ENCODE results near the gene IGFALS.

IGFALS gene

DNA sequence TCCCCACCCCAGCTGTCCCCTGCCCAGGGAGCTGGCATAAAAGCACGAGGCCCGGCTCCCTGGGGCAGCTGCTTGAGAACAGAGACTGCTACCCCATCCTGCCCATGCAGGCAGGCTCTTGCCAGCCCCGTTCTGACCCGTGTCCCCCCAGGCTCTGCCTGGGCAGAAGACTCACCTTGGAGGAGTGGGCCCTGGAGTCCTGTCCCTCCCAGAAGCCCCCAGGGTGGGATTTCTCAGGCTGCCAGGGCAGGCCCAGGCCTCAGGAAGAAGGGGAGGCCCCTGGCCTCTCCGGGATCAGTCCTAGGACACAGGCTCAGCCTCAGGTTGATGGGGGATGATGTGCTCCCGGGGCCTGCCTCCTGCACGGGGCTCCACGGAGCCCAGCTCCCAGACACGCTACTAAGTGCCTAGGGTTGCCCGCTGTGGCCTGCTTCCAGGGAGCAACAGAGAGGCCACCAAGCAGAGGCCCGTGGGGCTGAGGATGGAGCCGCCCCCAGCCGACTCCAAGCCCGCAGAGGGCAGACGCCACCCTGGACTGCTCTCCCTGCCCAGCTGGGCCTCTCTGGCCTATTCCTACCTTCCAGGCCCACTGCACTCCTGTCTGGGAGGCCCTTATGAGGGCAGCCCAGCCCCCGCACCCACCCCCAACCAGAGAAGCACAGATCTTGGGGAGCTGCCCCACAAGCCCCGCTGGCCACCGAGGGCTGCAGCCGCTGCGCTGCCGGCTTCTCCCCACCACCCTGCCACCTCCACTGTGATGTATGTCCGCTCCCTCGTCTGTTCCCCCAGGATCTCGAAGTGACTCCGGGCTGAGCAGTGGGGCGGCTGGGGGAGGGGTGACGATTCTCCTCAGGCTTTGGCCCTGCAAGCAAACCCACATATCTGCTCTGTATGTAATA is 23.9 kb downstream of the IGFALS start:
- Histone ChIP-seq H3K4me3 (ENCODE audit: low read length) (peak overlapping the region; percentile 92), H3K27me3 (ENCODE audit: control insufficient read depth, insufficient read depth, low read length) (no peaks in the 10 kb centered on the region), H3K9ac (ENCODE audit: low read length) (peak overlapping the region; percentile 25), H3K27ac (ENCODE audit: low read depth, low read length) (peak overlapping the region; percentile 75), H3K36me3 (ENCODE audit: control insufficient read depth, insufficient read depth, low read length) (peaks cover 36% of the 10 kb centered on the region), H3K4me1 (ENCODE audit: control insufficient read depth, insufficient read depth, low read length) (peaks cover 12% of the 10 kb centered on the region)

DNA sequence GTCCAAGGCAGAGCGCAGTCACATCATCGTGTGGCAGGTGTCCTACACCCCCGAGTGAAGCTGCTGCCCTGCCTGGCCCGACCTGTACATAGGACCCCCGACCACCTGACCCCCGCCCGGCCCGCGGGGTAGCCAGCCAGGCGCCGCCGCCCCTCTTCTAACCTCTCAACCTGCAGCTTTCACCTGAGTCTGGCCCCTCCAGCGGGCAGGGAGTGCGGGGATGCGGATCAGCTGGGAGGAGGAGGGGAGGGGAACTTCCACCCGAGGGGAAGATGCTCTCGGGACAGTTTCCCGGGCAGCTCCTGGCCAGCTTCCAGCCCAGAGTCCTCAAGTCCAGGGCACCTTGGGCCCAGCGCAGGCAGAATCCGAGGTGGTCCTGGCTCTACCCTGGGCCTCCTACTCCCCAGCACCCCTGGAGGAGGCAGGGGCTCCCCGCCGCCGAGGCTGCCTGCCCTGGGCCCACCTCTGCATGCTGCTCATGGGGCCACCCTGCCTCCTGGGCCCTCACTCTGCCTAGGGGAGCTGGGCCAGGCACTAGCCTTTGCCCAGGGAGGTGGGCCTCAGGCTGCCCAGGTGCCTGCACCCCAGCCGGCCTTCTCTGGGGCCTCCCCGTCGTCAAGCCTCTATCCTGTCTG is 24.6 kb downstream of the IGFALS start:
- Histone ChIP-seq H3K9ac (ENCODE audit: low read length) (no peak overlapping the region), H3K36me3 (ENCODE audit: control insufficient read depth, insufficient read depth, low read length) (peaks cover 40% of the 10 kb centered on the region), H3K4me1 (ENCODE audit: control insufficient read depth, insufficient read depth, low read length) (peaks cover 7% of the 10 kb centered on the region), H3K4me3 (ENCODE audit: low read length) (no peak overlapping the region), H3K27me3 (ENCODE audit: control insufficient read depth, insufficient read depth, low read length) (no peaks in the 10 kb centered on the region), H3K27ac (ENCODE audit: low read depth, low read length) (no peak overlapping the region)

DNA sequence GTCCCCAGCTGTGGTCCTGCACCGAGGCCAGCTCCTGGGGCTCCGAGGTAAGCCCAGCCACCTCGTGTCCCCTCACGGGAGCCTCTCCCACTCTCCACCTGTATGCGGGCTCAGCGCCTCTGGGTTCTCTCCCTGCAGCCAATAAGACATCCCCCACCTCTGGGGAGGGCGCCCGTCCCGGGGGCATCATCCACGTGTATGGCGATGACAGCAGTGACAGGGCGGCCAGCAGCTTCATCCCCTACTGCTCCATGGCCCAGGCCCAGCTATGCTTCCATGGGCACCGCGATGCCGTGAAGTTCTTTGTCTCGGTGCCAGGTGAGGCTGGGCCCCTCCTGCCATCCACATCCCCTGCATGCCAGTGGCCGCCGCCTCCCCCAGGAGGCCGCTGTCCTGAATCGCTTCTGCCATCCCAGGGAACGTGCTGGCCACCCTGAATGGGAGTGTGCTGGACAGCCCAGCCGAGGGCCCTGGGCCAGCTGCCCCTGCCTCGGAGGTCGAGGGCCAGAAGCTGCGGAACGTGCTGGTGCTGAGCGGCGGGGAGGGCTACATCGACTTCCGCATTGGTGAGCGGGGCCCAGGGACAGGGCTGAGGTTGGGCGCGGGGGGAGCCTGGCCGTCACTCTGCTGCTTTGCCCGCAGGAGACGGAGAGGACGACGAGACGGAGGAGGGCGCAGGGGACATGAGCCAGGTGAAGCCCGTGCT is 25.3 kb downstream of the IGFALS start:
- Histone ChIP-seq H3K27ac (ENCODE audit: low read depth, low read length) (no peak overlapping the region), H3K27me3 (ENCODE audit: control insufficient read depth, insufficient read depth, low read length) (no peaks in the 10 kb centered on the region), H3K4me3 (ENCODE audit: low read length) (no peak overlapping the region), H3K36me3 (ENCODE audit: control insufficient read depth, insufficient read depth, low read length) (peaks cover 40% of the 10 kb centered on the region), H3K4me1 (ENCODE audit: control insufficient read depth, insufficient read depth, low read length) (peaks cover 6% of the 10 kb centered on the region), H3K9ac (ENCODE audit: low read length) (no peak overlapping the region)

DNA sequence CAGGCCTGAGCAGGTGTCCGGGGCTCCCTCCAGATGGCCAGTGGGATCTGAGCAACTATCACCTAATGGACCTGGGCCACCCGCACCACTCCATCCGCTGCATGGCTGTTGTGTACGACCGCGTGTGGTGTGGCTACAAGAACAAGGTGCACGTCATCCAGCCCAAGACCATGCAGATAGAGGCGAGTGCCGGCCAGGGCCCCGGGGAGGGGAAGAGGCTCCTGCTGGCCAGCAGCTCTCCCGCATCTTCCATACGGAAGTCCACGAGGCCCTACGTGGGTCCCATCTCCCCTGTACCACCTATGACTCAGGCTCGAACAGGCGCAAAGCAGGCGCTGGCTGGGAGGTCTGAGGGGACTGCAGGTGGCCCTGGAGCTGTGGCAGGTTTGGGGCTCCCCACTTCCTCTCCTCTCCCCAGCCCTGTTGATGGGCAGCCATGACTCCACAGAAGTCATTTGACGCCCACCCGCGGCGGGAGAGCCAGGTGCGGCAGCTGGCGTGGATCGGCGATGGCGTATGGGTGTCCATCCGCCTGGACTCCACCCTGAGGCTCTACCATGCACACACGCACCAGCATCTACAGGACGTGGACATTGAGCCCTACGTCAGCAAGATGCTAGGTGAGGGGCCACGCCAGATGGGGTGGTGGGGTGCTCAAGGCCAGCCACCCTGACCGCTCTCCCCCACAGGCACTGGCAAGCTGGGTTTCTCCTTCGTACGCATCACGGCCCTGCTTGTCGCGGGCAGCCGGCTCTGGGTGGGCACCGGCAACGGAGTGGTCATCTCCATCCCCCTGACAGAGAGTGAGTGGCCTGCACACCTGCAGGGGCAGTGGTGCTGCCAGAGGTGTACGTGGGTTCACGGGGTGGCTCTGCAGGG is 26.1 kb downstream of the IGFALS start:
- Histone ChIP-seq H3K4me1 (ENCODE audit: control insufficient read depth, insufficient read depth, low read length) (peaks cover 6% of the 10 kb centered on the region), H3K27me3 (ENCODE audit: control insufficient read depth, insufficient read depth, low read length) (no peaks in the 10 kb centered on the region), H3K4me3 (ENCODE audit: low read length) (no peak overlapping the region), H3K27ac (ENCODE audit: low read depth, low read length) (no peak overlapping the region), H3K36me3 (ENCODE audit: control insufficient read depth, insufficient read depth, low read length) (peaks cover 45% of the 10 kb centered on the region), H3K9ac (ENCODE audit: low read length) (no peak overlapping the region)

DNA sequence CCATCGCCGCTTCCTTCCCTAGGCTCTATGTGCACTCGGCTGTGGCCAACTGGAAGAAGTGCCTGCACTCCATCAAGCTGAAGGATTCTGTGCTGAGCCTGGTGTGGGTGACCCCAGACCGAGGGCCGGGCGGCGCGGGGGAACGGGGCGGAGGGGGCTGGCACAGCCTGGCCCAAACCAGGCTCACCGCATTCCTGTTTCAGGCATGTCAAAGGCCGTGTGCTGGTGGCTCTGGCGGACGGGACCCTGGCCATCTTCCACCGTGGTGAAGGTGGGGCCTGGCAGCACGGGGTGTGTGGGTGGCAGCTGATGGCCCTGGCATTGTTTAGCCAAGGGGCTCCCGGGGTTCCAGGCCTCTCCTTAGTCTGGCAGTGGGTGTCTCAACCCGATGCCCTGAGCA is 26.8 kb downstream of the IGFALS start:
- no peak overlapping the region for H3K9ac ChIP-seq (ENCODE audit: low read length)
- H3K27me3 ChIP-seq (ENCODE audit: control insufficient read depth, insufficient read depth, low read length), result no peaks in the 10 kb centered on the region
- no peak overlapping the region for H3K4me3 ChIP-seq (ENCODE audit: low read length)
- peaks cover 46% of the 10 kb centered on the region for H3K36me3 ChIP-seq (ENCODE audit: control insufficient read depth, insufficient read depth, low read length)
- no peak overlapping the region for H3K27ac ChIP-seq (ENCODE audit: low read depth, low read length)
- H3K4me1 ChIP-seq (ENCODE audit: control insufficient read depth, insufficient read depth, low read length), result no peaks in the 10 kb centered on the region

DNA sequence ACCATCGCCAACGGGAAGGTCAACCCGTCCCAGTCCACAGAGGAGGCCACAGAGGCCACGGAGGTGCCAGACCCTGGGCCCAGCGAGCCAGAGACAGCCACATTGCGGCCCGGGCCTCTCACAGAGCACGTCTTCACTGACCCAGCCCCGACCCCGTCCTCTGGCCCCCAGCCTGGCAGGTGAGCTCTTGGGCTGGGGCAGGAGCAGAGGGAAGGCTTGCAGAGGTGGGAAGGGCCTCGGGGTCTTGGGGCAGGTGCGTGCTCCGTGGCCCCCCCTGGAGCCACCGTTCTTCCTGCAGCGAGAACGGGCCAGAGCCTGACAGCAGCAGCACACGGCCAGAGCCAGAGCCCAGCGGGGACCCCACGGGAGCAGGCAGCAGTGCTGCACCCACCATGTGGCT is 27.3 kb downstream of the IGFALS start:
- H3K27me3 ChIP-seq (ENCODE audit: control insufficient read depth, insufficient read depth, low read length), result no peaks in the 10 kb centered on the region
- H3K36me3 ChIP-seq (ENCODE audit: control insufficient read depth, insufficient read depth, low read length), result peaks cover 48% of the 10 kb centered on the region
- H3K4me3 ChIP-seq (ENCODE audit: low read length), result no peak overlapping the region
- H3K4me1 ChIP-seq (ENCODE audit: control insufficient read depth, insufficient read depth, low read length), result no peaks in the 10 kb centered on the region
- no peak overlapping the region for H3K9ac ChIP-seq (ENCODE audit: low read length)
- H3K27ac ChIP-seq (ENCODE audit: low read depth, low read length), result no peak overlapping the region

DNA sequence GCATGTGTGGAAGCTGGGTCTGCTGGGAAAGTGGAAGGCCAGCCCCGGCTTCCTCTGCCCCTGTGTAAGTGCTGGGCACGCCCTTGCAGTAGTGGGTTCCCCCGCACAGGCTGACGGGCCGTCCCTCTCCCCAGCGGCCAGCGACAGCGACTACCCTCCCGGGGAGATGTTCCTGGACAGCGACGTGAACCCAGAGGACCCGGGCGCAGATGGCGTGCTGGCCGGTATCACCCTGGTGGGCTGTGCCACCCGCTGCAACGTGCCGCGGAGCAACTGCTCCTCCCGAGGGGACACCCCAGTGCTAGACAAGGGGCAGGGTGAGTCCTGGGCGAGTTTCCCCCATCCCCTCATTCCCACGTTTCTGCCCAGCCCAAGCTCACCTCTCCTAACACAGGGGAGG is 27.7 kb downstream of the IGFALS start:
- H3K36me3 ChIP-seq (ENCODE audit: control insufficient read depth, insufficient read depth, low read length), result peaks cover 48% of the 10 kb centered on the region
- H3K9ac ChIP-seq (ENCODE audit: low read length), result no peak overlapping the region
- no peak overlapping the region for H3K27ac ChIP-seq (ENCODE audit: low read depth, low read length)
- no peak overlapping the region for H3K4me3 ChIP-seq (ENCODE audit: low read length)
- no peaks in the 10 kb centered on the region for H3K4me1 ChIP-seq (ENCODE audit: control insufficient read depth, insufficient read depth, low read length)
- no peaks in the 10 kb centered on the region for H3K27me3 ChIP-seq (ENCODE audit: control insufficient read depth, insufficient read depth, low read length)

DNA sequence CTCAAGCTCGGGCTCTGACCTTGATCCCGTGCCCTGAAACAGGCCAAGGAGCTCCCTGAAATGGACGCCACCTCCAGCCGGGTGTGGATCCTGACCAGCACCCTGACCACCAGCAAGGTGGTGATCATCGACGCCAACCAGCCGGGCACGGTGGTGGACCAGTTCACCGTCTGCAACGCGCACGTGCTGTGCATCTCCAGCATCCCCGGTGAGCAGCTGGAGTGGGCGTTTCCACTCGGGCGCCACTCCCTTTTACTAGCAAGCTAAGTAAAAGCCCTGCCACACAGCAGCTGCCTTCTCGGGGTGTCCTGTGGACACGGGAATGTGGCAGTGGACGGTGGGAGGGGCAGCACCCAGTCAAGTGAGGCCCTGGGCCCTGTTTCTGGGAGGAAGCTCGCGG is 28.5 kb downstream of the IGFALS start:
- Histone ChIP-seq H3K4me1 (ENCODE audit: control insufficient read depth, insufficient read depth, low read length) (no peaks in the 10 kb centered on the region), H3K36me3 (ENCODE audit: control insufficient read depth, insufficient read depth, low read length) (peaks cover 48% of the 10 kb centered on the region), H3K9ac (ENCODE audit: low read length) (no peak overlapping the region), H3K27ac (ENCODE audit: low read depth, low read length) (no peak overlapping the region), H3K4me3 (ENCODE audit: low read length) (no peak overlapping the region), H3K27me3 (ENCODE audit: control insufficient read depth, insufficient read depth, low read length) (no peaks in the 10 kb centered on the region)

DNA sequence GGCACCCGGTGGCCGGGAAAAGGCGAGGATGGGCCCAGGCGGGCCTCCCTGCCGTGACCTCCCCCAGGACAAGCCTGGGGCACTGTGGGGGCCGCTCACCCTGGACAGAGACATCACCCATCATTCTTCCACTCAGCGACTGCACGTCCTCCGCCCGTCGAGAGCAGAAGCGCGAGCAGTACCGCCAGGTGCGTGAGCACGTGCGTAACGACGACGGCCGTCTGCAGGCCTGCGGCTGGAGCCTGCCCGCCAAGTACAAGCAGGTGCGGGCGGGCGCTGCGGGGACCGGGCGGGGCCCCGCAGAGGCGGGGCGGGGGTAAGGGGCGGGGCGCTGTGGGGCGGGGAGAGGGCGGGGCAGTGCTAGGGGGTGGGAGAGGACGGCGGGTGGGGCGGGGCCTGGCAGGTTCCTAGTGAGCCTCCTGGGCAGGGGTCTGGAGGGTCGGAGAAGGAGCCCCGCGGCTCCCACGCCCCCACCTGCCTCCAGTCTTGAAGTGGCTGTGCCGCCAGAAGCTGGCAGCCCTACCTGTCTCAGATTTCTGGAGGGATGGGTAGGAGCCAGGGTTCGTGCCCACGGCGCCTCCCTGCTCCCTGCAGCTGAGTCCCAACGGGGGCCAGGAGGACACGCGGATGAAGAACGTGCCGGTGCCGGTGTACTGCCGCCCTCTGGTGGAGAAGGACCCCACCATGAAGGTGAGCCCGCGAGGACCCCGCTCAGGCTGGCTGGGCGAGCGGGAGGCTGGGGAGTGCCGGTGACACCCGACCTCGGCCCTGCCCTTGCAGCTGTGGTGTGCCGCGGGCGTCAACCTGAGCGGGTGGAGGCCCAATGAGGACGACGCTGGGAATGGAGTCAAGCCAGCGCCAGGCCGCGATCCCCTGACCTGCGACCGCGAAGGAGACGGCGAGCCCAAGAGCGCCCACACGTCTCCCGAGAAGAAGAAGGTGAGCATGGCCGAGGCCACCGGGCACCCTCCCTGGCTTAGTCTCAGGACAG is 29.7 kb downstream of the IGFALS start:
- Histone ChIP-seq H3K9ac (ENCODE audit: low read length) (no peak overlapping the region), H3K27ac (ENCODE audit: low read depth, low read length) (no peak overlapping the region), H3K27me3 (ENCODE audit: control insufficient read depth, insufficient read depth, low read length) (no peaks in the 10 kb centered on the region), H3K36me3 (ENCODE audit: control insufficient read depth, insufficient read depth, low read length) (peaks cover 48% of the 10 kb centered on the region), H3K4me3 (ENCODE audit: low read length) (no peak overlapping the region), H3K4me1 (ENCODE audit: control insufficient read depth, insufficient read depth, low read length) (no peaks in the 10 kb centered on the region)

DNA sequence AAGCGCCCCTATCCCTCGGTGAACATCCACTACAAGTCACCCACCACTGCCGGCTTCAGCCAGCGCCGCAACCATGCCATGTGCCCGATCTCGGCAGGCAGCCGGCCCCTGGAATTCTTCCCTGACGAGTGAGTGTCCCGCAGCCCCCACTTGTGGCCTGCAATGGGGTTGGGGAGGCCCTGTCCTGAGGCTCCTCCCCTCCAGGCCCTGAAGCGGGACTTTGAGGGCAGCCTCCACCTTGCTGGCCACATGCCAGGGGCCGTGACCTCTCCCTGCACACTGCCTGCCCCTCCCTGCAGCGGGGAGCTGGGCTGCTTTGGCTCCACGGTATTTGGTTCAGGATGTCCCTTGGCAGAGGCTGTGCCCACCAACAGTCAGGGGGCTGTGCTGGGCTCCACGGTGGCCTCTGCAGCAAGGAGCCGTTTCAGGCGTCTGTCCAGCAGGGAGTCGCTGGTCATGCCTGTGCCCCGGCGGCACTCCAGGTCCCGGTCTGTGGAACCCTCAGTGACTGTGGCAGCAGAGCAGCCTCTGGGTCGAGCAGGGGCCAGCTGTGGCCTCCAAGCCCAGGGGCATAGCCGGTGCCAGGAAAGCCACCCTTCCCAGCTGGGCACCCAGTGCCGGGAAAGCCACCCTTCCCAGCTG is 30.5 kb downstream of the IGFALS start:
- H3K27ac ChIP-seq (ENCODE audit: low read depth, low read length), result no peak overlapping the region
- H3K4me3 ChIP-seq (ENCODE audit: low read length), result no peak overlapping the region
- H3K27me3 ChIP-seq (ENCODE audit: control insufficient read depth, insufficient read depth, low read length), result no peaks in the 10 kb centered on the region
- H3K9ac ChIP-seq (ENCODE audit: low read length), result no peak overlapping the region
- no peaks in the 10 kb centered on the region for H3K4me1 ChIP-seq (ENCODE audit: control insufficient read depth, insufficient read depth, low read length)
- H3K36me3 ChIP-seq (ENCODE audit: control insufficient read depth, insufficient read depth, low read length), result peaks cover 41% of the 10 kb centered on the region
